GM23338 (cell line): ENCODE data around the gene KIF4A. TPM values are rescaled to one million over a fixed set of nuclear protein-coding genes. Genes with fewer than 3 reads are reported as not detected.

Experiments used
- ATAC-seq: fragments of 200-7000 bp; cut with Tn5 transposase; 3 replicates; pipeline ENCODE4 v1.9.1; 2020
- DNase-seq: peaks from one replicate; pipeline ENCODE4 v3.0.0-alpha.2; 2015; ENCODE audit warnings: low spot score
- H2AFZ ChIP-seq: fragments of 200-600 bp; sonication (generic); 2 replicates; pipeline ENCODE4 v1.8.0; 2016; ENCODE audit warnings: antibody characterized with exemption, mild to moderate bottlenecking, moderate library complexity
- H3F3A ChIP-seq: fragments of 200-600 bp; sonication (generic); replicated peaks from 2 replicates; pipeline ENCODE4 v1.8.0; 2017; ENCODE audit warnings: antibody characterized with exemption, mixed run types, low read depth
- H3K27ac ChIP-seq: fragments of 200-600 bp; sonication (generic); 2 replicates; pipeline ENCODE4 v1.6.1; 2016; ENCODE audit warnings: low read depth
- H3K27me3 ChIP-seq: fragments of 200-600 bp; sonication (generic); 2 replicates; pipeline ENCODE4 v1.8.0; 2016; ENCODE audit warnings: mild to moderate bottlenecking, mixed run types, moderate library complexity; ENCODE audit not compliant: insufficient read depth
- H3K36me3 ChIP-seq: fragments of 200-600 bp; sonication (generic); 2 replicates; pipeline ENCODE4 v1.8.0; 2016; ENCODE audit warnings: mild to moderate bottlenecking; ENCODE audit not compliant: insufficient read depth
- H3K4me1 ChIP-seq: fragments of 200-600 bp; sonication (generic); 2 replicates; pipeline ENCODE4 v1.8.0; 2016; ENCODE audit warnings: mild to moderate bottlenecking, moderate library complexity; ENCODE audit not compliant: insufficient read depth
- H3K4me2 ChIP-seq: fragments of 200-600 bp; sonication (generic); 2 replicates; pipeline ENCODE4 v1.7.1; 2017; ENCODE audit warnings: mixed run types
- H3K4me3 ChIP-seq: fragments of 200-600 bp; sonication (generic); 2 replicates; pipeline ENCODE4 v1.6.1; 2016; ENCODE audit warnings: mixed run types
- H3K79me2 ChIP-seq: fragments of 200-600 bp; sonication (generic); replicated peaks from 2 replicates; pipeline ENCODE4 v1.8.0; 2017; ENCODE audit warnings: mild to moderate bottlenecking; ENCODE audit not compliant: insufficient read depth
- H3K9me2 ChIP-seq: fragments of 200-600 bp; sonication (generic); 2 replicates; pipeline ENCODE4 v1.8.0; 2017; ENCODE audit not compliant: insufficient read depth
- H4K20me1 ChIP-seq: fragments of 200-600 bp; sonication (generic); replicated peaks from 2 replicates; pipeline ENCODE4 v1.8.0; 2017; ENCODE audit warnings: mild to moderate bottlenecking; ENCODE audit not compliant: insufficient read depth
- H3K27ac Mint-ChIP-seq: 2 replicates; pipeline ENCODE4 v1.8.0; 2020; ENCODE audit warnings: inconsistent platforms, mild to moderate bottlenecking, moderate library complexity, mixed read lengths
- H3K27me3 Mint-ChIP-seq: 3 replicates; pipeline ENCODE4 v1.8.0; 2022; ENCODE audit warnings: low read depth, mild to moderate bottlenecking, moderate library complexity, mixed read lengths, inconsistent platforms; ENCODE audit not compliant: insufficient read depth, poor library complexity
- H3K36me3 Mint-ChIP-seq: 3 replicates; pipeline ENCODE4 v1.8.0; 2021; ENCODE audit warnings: low read depth, mild to moderate bottlenecking, inconsistent platforms, moderate library complexity, mixed read lengths
- H3K4me1 Mint-ChIP-seq: 3 replicates; pipeline ENCODE4 v1.8.0; 2020; ENCODE audit warnings: mild to moderate bottlenecking, inconsistent platforms, mixed read lengths
- H3K4me3 Mint-ChIP-seq: 3 replicates; pipeline ENCODE4 v1.8.0; 2021; ENCODE audit warnings: moderate library complexity, mild to moderate bottlenecking, inconsistent platforms, mixed read lengths
- H3K9me3 Mint-ChIP-seq: 3 replicates; pipeline ENCODE4 v1.8.0; 2020; ENCODE audit warnings: moderate library complexity, mild to moderate bottlenecking, inconsistent platforms, mixed read lengths
- CREB1 ChIP-seq: fragments of 250-450 bp; sonication (Bioruptor Pico); IDR thresholded peaks from 2 replicates; pipeline ENCODE4 v1.5.0; 2020; ENCODE audit warnings: low read depth, mild to moderate bottlenecking, moderate library complexity
- CTCF ChIP-seq, 2 experiments: fragments of 200-600 bp in 1 of 2; sonication (generic) in 1 of 2; conservative IDR thresholded peaks; 2 replicates each; pipeline versions ENCODE4 v1.5.1 to v1.6.1; 2016 to 2017; ENCODE audit warnings: antibody characterized with exemption in 2 of 2, low read depth in 2 of 2, mild to moderate bottlenecking in 2 of 2, moderate library complexity in 1 of 2
- ETS1 ChIP-seq: IDR thresholded peaks from 2 replicates; pipeline ENCODE4 v1.6.1; 2016; ENCODE audit warnings: antibody characterized with exemption
- EZH2 ChIP-seq: fragments of 200-600 bp; sonication (generic); IDR thresholded peaks from one replicate; pipeline ENCODE4 v1.8.0; 2017; ENCODE audit warnings: antibody characterized with exemption, mild to moderate bottlenecking, low read depth; ENCODE audit not compliant: unreplicated experiment
- EZH2phosphoT487 ChIP-seq: fragments of 200-600 bp; sonication (generic); IDR thresholded peaks from one replicate; pipeline ENCODE4 v1.8.1; 2018; ENCODE audit warnings: antibody characterized with exemption; ENCODE audit not compliant: unreplicated experiment
- JUNB ChIP-seq: IDR thresholded peaks from one replicate; pipeline ENCODE4 v1.6.1; 2016; ENCODE audit warnings: antibody characterized with exemption; ENCODE audit not compliant: unreplicated experiment
- NANOG ChIP-seq: IDR thresholded peaks from 2 replicates; pipeline ENCODE4 v1.6.1; 2016; ENCODE audit warnings: antibody characterized with exemption, borderline replicate concordance
- POLR2AphosphoS5 ChIP-seq: IDR thresholded peaks from 2 replicates; pipeline ENCODE4 v1.6.1; 2016; ENCODE audit warnings: antibody characterized with exemption, low read depth
- REST ChIP-seq: IDR thresholded peaks from one replicate; pipeline ENCODE4 v1.6.1; 2018; ENCODE audit warnings: antibody characterized with exemption; ENCODE audit not compliant: unreplicated experiment
- STAT1 ChIP-seq: IDR thresholded peaks from one replicate; pipeline ENCODE4 v1.6.1; 2016; ENCODE audit warnings: antibody characterized with exemption; ENCODE audit not compliant: unreplicated experiment
- ZNF114 ChIP-seq: fragments of 250-450 bp; sonication (Bioruptor Pico); IDR thresholded peaks from 2 replicates; pipeline ENCODE4 v1.5.0; 2020; ENCODE audit warnings: mild to moderate bottlenecking, moderate library complexity
- ZNF331 ChIP-seq: fragments of 250-450 bp; sonication (Bioruptor Pico); IDR thresholded peaks from 2 replicates; pipeline ENCODE4 v1.5.0; 2020; ENCODE audit warnings: low read depth, mild to moderate bottlenecking, moderate library complexity
- ZNF462 ChIP-seq: fragments of 250-450 bp; sonication (Bioruptor Pico); IDR thresholded peaks from 2 replicates; pipeline ENCODE4 v1.5.0; 2020; ENCODE audit warnings: mild to moderate bottlenecking, moderate library complexity
- polyA plus RNA-seq: library from polyadenylated mRNA; unstranded; fragments of >200 nt; fragmentation: Nextera tagmentation; extraction: Ambion mirVana; gene quantifications from 2 replicates; pipeline ENCODE4 v1.2.1, GENCODE V29; 2016
- total RNA-seq: library from RNA; depleted of rRNA; stranded (reverse); fragments of >200 nt; shearing (Covaris generic); gene quantifications from 2 replicates; pipeline ENCODE4 v1.2.3, GENCODE V29; 2014

The KIF4A gene
- total and polyA plus RNA-seq, 2 experiments from 2014 or later = 21.5 to 27.6 TPM

- Histone ChIP-seq H3K4me1 (no peaks in the 10 kb centered on the region), H3K27ac (no peak overlapping the region), H3K9me2 (no peaks in the 10 kb centered on the region), H3K4me3 (no peak overlapping the region), H3K27me3 (no peaks in the 10 kb centered on the region), H2AFZ (no peak overlapping the region), H3F3A (no peaks in the 10 kb centered on the region), H3K4me2 (no peak overlapping the region), H3K36me3 (no peaks in the 10 kb centered on the region), H3K79me2 (no peaks in the 10 kb centered on the region), H4K20me1 (no peaks in the 10 kb centered on the region)
- peaks cover 12% of the 10 kb centered on the region for H3K4me1 Mint-ChIP-seq
- ATAC-seq (no peak), DNase-seq (no peak)
- TF ChIP-seq ZNF114 (CRISPR knock-in tag) (no peak), EZH2phosphoT487 (no peak), JUNB (no peak), EZH2 (no peak), ZNF462 (no peak), REST (no peak), NANOG (no peak), POLR2AphosphoS5 (no peak), ETS1 (no peak), ZNF331 (no peak), CTCF (conservative IDR thresholded peaks at IDR 0.05; ENCODE audit: low read depth in 2 of 2) (no peak), CREB1 (CRISPR knock-in tag) (no peak), STAT1 (no peak)
- no peak overlapping the region for H3K27ac Mint-ChIP-seq
- no peaks in the 10 kb centered on the region for H3K27me3 Mint-ChIP-seq
- no peaks in the 10 kb centered on the region for H3K9me3 Mint-ChIP-seq
- H3K4me3 Mint-ChIP-seq = no peak overlapping the region
- H3K36me3 Mint-ChIP-seq = no peaks in the 10 kb centered on the region
These were observed 42.7 kb upstream of the KIF4A start for GRCh38 chrX:70247252-70247651.
